Lower lobe of right lung (tissue), 2 donors: Measurements from ENCODE around the gene SAMD1. TPM values are rescaled to one million over a fixed set of nuclear protein-coding genes. Genes with fewer than 3 reads are reported as not detected.
A peak's percentile ranks its signal among the peaks of the same experiment; 100 is the strongest.

Source experiments
- ATAC-seq, 2 donors: fragments of 200-7000 bp; cut with Tn5 transposase; one replicate each; pipeline ENCODE4 v1.9.1; 2020 to 2022; ENCODE audit warnings: mild to moderate bottlenecking in 2 of 2, moderate library complexity in 2 of 2
- DNase-seq: peaks from one replicate; pipeline ENCODE4 v3.0.0-alpha.2; 2020
- H3K27ac ChIP-seq: fragments of 200-600 bp; one replicate; pipeline ENCODE4 v1.8.0; 2022
- H3K27me3 ChIP-seq: fragments of 200-600 bp; one replicate; pipeline ENCODE4 v1.8.0; 2022; ENCODE audit warnings: low read depth
- H3K36me3 ChIP-seq: fragments of 200-600 bp; one replicate; pipeline ENCODE4 v1.8.0; 2022; ENCODE audit warnings: mild to moderate bottlenecking
- H3K4me1 ChIP-seq: fragments of 200-600 bp; one replicate; pipeline ENCODE4 v1.8.0; 2022
- H3K4me3 ChIP-seq: fragments of 200-600 bp; one replicate; pipeline ENCODE4 v1.8.0; 2022; ENCODE audit warnings: mild to moderate bottlenecking
- H3K9me3 ChIP-seq: fragments of 200-600 bp; one replicate; pipeline ENCODE4 v1.8.0; 2022
- CTCF ChIP-seq: fragments of 200-600 bp; IDR thresholded peaks from one replicate; pipeline ENCODE4 v1.8.0; 2022; ENCODE audit warnings: antibody characterized with exemption, mild to moderate bottlenecking
- intact Hi-C: fragments of 100-400 bp; cut with DNase I; formaldehyde crosslinking; loops from one replicate; pipeline ENCODE4 v1.11.0; 2022
- total RNA-seq: library from RNA; stranded (reverse); fragmentation: NEBNext Ultra II Directional; extraction: Animal tissue kit (Norgen Biotek cat#: 25700); gene quantifications from one replicate; pipeline ENCODE4 v1.2.1, GENCODE V29; 2021
- donor health status: DM: no; HTN: yes; CAD: no; lungs with severe emphysema.

Gene SAMD1
- total RNA-seq, 1 donor from 2014 or later = 51.4 TPM

DNA sequence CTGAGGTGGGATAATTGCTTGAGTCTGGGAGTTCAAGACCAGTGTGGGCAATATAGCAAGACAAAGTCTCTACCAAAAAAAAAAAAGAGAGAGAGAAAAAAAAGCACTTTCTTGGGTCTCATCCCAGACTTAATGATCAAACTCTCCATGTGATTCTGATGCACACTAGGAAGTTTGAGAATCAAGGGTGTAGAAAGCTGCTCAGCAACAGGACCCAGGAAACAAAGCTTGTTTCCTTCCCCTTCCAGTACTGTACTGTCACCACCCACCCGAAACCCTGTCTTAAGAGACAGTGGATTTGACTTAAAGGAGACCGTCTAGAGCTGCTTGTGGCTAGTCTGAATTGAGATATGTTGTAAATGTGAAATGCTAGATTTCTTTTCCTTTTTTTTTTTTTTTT lies 12.1 kb downstream of the SAMD1 start:
- DNase-seq (no peak), ATAC-seq (no peak)
- no peak for TF ChIP-seq CTCF
- intact Hi-C loops = no loop called here
- Histone ChIP-seq H3K4me3 (no peak overlapping the region), H3K27me3 (no peaks in the 10 kb centered on the region), H3K27ac (no peak overlapping the region), H3K36me3 (no peaks in the 10 kb centered on the region), H3K4me1 (peaks cover 41% of the 10 kb centered on the region), H3K9me3 (no peaks in the 10 kb centered on the region)

DNA sequence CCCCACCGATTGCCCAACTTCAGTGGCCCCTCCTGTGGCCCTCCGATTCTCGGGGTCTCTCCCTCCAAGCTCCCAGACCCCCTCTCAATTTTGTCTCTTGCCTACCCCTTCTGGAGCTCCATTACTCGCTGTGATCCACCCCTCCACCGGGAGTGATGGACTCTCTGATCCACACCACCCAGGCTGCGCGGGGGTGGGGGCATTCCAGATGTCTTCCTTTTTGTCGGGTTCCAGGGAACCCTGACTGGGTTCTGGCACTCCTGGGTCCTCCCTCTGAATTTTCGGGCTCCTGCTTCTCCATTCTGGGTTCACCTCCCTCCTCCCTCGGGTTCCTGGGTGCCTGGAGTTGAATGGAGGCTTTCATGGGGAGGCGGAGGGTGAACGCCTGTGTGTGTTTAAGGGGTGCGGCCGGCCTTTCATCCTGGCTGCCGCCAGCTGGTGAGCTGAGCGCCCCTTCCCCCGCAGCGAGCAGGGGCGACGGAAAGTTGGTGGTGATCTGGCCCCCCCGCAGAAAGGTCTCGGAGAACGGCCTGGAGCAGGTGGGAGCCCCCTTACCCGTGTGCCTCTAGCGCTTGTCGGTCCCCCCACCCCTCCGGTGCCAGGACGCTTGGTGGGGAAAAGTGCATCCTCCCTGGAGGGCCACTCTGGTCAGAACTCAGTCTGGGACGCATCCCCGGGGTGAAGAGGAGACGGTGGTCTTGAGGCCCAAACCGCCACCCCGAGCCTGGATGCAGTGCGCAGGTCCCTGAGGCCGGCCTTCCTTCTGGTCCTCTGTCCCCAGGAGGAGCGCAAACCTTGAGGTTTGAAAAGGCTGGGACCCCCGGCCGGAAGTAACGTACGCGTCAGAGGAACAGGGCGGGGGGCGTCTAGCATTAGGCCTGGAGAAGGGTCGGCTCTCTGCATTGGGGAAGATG lies 16.4 kb downstream of the SAMD1 start:
- Histone ChIP-seq H3K27ac (peak overlapping the region; percentile 92), H3K9me3 (no peaks in the 10 kb centered on the region), H3K4me1 (peaks cover 38% of the 10 kb centered on the region), H3K27me3 (no peaks in the 10 kb centered on the region), H3K4me3 (peak overlapping the region; percentile 86), H3K36me3 (no peaks in the 10 kb centered on the region)
- intact Hi-C loops = no loop called here
- DNase-seq (no peak), ATAC-seq (peak; percentile 1 to 16)
- TF ChIP-seq CTCF = no peak

- Histone ChIP-seq H3K27me3 (no peaks in the 10 kb centered on the region), H3K4me1 (peaks cover 38% of the 10 kb centered on the region), H3K9me3 (no peaks in the 10 kb centered on the region), H3K27ac (peak overlapping the region; percentile 92), H3K4me3 (peak overlapping the region; percentile 86), H3K36me3 (no peaks in the 10 kb centered on the region)
- DNase-seq (peak; percentile 88), ATAC-seq (peak; percentile 57 to 73)
- intact Hi-C loops = no loop called here
- peak; percentile 29 for TF ChIP-seq CTCF
Measured at GRCh38 chr19:14073261-14073924, 17.2 kb downstream of the SAMD1 start.

DNA sequence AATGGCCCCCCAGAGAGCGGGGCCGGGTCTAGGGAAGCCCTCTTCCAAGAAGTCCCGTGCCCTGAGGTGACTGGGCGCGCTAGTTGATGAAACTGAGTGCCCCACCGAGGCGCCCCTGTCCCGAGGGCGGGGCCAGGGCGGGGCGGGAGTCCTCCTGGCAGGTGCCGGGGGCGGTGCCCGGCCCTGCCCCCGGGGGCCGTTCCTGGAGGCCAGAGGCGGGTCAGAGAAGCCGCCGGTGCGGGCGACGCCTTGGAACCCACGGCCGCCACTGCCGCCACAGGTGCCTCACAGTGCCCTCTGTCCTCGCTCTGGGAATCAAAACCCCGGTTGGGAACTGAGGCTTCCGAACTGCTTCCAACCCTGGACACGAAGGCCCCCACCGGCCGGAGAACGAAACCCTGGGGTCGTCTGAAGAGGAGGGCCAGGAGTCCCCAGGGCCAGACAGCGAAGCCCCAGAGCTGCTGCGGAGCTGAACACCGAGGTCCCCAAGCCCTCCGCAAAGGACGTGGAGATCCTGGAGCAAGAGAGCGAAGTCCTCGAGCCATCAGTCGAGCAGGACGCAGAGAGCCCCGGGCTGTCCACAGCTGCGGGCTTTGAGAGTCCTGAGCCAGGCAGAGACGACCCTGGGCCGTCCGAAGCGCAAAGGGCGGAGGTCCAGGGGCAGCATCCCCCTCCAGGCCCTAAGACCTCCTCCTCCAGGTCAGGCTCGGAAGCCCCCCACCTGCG lies 17.9 kb downstream of the SAMD1 start, which contains the start of gene MISP3:
Gene MISP3, plus strand, starts transcription at position 252 of the 726 bp plus-strand sequence. CDS start 524 bp downstream, outside the sequence.
- no peaks in the 10 kb centered on the region for H3K27me3 ChIP-seq
- peaks cover 38% of the 10 kb centered on the region for H3K4me1 ChIP-seq
- H3K36me3 ChIP-seq = no peaks in the 10 kb centered on the region
- TF ChIP-seq CTCF = no peak
- DNase-seq = peak; percentile 86
- H3K27ac ChIP-seq = peak within 1 kb of the TSS; percentile 92
- intact Hi-C loops = no loop called here
- peak; percentile 81 to 86 for ATAC-seq
- no peaks in the 10 kb centered on the region for H3K9me3 ChIP-seq
- H3K4me3 ChIP-seq = peak within 1 kb of the TSS; percentile 86
